ENCODE measurements around the gene VWC2.

DNA sequence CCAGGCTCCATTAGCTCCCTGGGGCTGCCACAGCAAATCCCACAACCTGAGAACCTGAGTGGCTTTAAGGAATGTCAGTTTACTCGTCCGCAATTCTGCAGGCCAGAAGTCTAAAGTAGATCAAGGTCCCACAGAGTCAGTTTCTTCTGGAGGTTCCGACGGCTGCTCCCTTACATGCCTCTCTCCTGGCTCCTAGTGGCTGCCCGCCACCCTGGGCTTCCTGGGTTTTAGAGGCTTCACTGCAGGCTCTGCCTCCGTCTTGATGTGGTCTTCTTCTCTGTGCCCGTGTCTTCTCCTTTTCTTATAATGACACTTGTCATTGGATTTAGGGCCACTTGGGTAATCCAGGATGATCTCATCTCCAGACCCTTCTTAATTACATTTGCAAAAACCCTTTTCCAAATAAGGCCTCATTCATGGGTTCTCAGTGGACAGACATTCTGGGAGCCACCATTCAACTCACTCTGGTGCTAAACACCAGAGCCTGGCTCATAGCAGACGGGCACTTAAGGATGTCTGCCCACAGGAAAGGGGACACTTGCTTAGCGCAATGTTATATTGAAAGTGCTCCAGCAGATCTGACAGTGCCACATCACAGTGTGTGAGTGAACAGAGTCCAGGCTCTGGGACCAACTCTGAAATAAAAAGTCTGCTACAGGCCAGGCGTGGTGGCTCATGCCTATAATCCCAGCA is 77.6 kb downstream of the VWC2 start:
- TF ChIP-seq, protein P1, sequence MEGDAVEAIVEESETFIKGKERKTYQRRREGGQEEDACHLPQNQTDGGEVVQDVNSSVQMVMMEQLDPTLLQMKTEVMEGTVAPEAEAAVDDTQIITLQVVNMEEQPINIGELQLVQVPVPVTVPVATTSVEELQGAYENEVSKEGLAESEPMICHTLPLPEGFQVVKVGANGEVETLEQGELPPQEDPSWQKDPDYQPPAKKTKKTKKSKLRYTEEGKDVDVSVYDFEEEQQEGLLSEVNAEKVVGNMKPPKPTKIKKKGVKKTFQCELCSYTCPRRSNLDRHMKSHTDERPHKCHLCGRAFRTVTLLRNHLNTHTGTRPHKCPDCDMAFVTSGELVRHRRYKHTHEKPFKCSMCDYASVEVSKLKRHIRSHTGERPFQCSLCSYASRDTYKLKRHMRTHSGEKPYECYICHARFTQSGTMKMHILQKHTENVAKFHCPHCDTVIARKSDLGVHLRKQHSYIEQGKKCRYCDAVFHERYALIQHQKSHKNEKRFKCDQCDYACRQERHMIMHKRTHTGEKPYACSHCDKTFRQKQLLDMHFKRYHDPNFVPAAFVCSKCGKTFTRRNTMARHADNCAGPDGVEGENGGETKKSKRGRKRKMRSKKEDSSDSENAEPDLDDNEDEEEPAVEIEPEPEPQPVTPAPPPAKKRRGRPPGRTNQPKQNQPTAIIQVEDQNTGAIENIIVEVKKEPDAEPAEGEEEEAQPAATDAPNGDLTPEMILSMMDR (IDR thresholded peaks at IDR 0.05): peak; percentile 57
- TF ChIP-seq POLR2AphosphoS5 (IDR thresholded peaks at IDR 0.05; ENCODE audit: low read depth, low read length): no peak
- no peak for TF ChIP-seq REST (IDR thresholded peaks at IDR 0.05; ENCODE audit: insufficient read depth in 1 of 2, low read depth in 2 of 2, low read length in 1 of 2)
- TF ChIP-seq TCF7L2 (IDR thresholded peaks at IDR 0.05; ENCODE audit: low read depth, low read length): no peak
- TF ChIP-seq SIN3A (IDR thresholded peaks at IDR 0.05; ENCODE audit: borderline replicate concordance, insufficient read depth, low read depth, low read length): no peak
